SK-N-SH treated with all-trans-retinoic acid at 6 μM for 48 hours (cell line): ENCODE data around the gene TMEM212.

Experiments
- ARNTL ChIP-seq: fragments of 450-650 bp; formaldehyde crosslinking; IDR thresholded peaks from 2 replicates; pipeline ENCODE4 v1.5.0; 2020; ENCODE audit warnings: low read depth, mild to moderate bottlenecking, moderate library complexity, borderline replicate concordance
- BACH2 ChIP-seq: fragments of 250-450 bp; sonication (Bioruptor Pico); IDR thresholded peaks from 2 replicates; pipeline ENCODE4 v1.9.0; 2021; ENCODE audit warnings: mild to moderate bottlenecking, borderline replicate concordance
- CREB5 ChIP-seq: fragments of 250-450 bp; sonication (Bioruptor Pico); IDR thresholded peaks from 2 replicates; pipeline ENCODE4 v1.5.1; 2020; ENCODE audit warnings: low read depth, mild to moderate bottlenecking, moderate library complexity
- ESRRG ChIP-seq: fragments of 250-450 bp; sonication (Bioruptor Pico); IDR thresholded peaks from 2 replicates; pipeline ENCODE4 v1.6.1; 2021; ENCODE audit warnings: mild to moderate bottlenecking
- PATZ1 ChIP-seq: fragments of 250-450 bp; sonication (Bioruptor Pico); IDR thresholded peaks from 2 replicates; pipeline ENCODE4 v1.8.0; 2020; ENCODE audit warnings: mild to moderate bottlenecking, moderate library complexity, borderline replicate concordance
- POU6F1 ChIP-seq: fragments of 250-450 bp; sonication (Bioruptor Pico); IDR thresholded peaks from 2 replicates; pipeline ENCODE4 v1.8.0; 2021; ENCODE audit warnings: low read depth, mild to moderate bottlenecking, moderate library complexity, borderline replicate concordance
- PPARA ChIP-seq: fragments of 250-450 bp; sonication (Bioruptor Pico); IDR thresholded peaks from 2 replicates; pipeline ENCODE4 v1.5.0; 2020; ENCODE audit warnings: mild to moderate bottlenecking, borderline replicate concordance
- RARB ChIP-seq: fragments of 250-450 bp; sonication (Bioruptor Pico); IDR thresholded peaks from 2 replicates; pipeline ENCODE4 v1.8.0; 2021; ENCODE audit warnings: mild to moderate bottlenecking, moderate library complexity
- TCF4 ChIP-seq: fragments of 250-450 bp; sonication (Bioruptor Pico); IDR thresholded peaks from 2 replicates; pipeline ENCODE4 v1.8.0; 2021; ENCODE audit warnings: mild to moderate bottlenecking, moderate library complexity, borderline replicate concordance
- TOX ChIP-seq: fragments of 250-450 bp; sonication (Bioruptor Pico); IDR thresholded peaks from 2 replicates; pipeline ENCODE4 v1.8.0; 2021; ENCODE audit warnings: mild to moderate bottlenecking, moderate library complexity, borderline replicate concordance
- TSHZ2 ChIP-seq: fragments of 250-450 bp; sonication (Bioruptor Pico); IDR thresholded peaks from 2 replicates; pipeline ENCODE4 v1.5.0; 2020; ENCODE audit warnings: mild to moderate bottlenecking, moderate library complexity
- ZNF8 ChIP-seq: fragments of 450-650 bp; formaldehyde crosslinking; IDR thresholded peaks from 2 replicates; pipeline ENCODE4 v1.5.0; 2020; ENCODE audit warnings: mild to moderate bottlenecking, moderate library complexity

- no peak for TF ChIP-seq BACH2 (CRISPR knock-in tag)
- TF ChIP-seq ARNTL (CRISPR knock-in tag): no peak
- TF ChIP-seq ZNF8 (CRISPR knock-in tag): no peak
- no peak for TF ChIP-seq PATZ1 (CRISPR knock-in tag)
- TF ChIP-seq TSHZ2 (CRISPR knock-in tag): no peak
- no peak for TF ChIP-seq POU6F1 (CRISPR knock-in tag)
- TF ChIP-seq PPARA (CRISPR knock-in tag): no peak
- TF ChIP-seq CREB5 (CRISPR knock-in tag): no peak
- TF ChIP-seq TOX: no peak
- TF ChIP-seq TCF4: no peak
- no peak for TF ChIP-seq ESRRG
- TF ChIP-seq RARB (CRISPR knock-in tag): no peak
Observed at GRCh38 chr3:171815973-171816595, 27.1 kb upstream of the TMEM212 start.
